HepG2 (cell line): Measurements from ENCODE around the gene MUC22. TPM values are rescaled to one million over a fixed set of nuclear protein-coding genes. Genes with fewer than 3 reads are reported as not detected.

Source experiments
- polyA plus RNA-seq, 8 experiments: library from polyadenylated mRNA; depleted of rRNA in 3 of 8; stranded (reverse) in 7 of 8; unstranded in 1 of 8; fragments of >200 nt; fragmentation: Illumina TruSeq in 4 of 8; extraction: Trizol in 4 of 8; gene quantifications; 2 replicates each; pipeline versions ENCODE4 v1.2.1 to v1.2.3, GENCODE V29; 2011 to 2016; ENCODE audit warnings: low read depth in 4 of 8, missing spikeins in 1 of 8, mixed read lengths in 1 of 8; ENCODE audit not compliant: insufficient read depth in 1 of 8
- small RNA-seq, 3 experiments: library from RNA; depleted of rRNA; stranded (forward); fragments of <200 nt; gene quantifications; one replicate each; pipeline ENCODE3, GENCODE V24; 2012; ENCODE audit warnings: low read depth in 2 of 3, low replicate concordance in 1 of 3; ENCODE audit not compliant: insufficient read length in 3 of 3, insufficient read depth in 2 of 3
- total RNA-seq, 5 experiments: library from RNA; depleted of rRNA; stranded (reverse); fragments of >200 nt; fragmentation: Illumina TruSeq; extraction: Trizol; gene quantifications; 2 replicates each; pipeline ENCODE4 v1.2.3, GENCODE V29; 2016; ENCODE audit warnings: low read depth in 1 of 5

The MUC22 gene
- total and polyA plus RNA-seq, 2 of the 13 experiments (the other 11 are each of a cell fraction or from before 2014, with no cell fraction given), result not detected

Small RNA genes within 50 kb of the gene (small RNA-seq; reads per million reads assigned to genes)
- 0 to 0.97 (median 0.33) reads per million in 3 experiments for gene RNU6-1133P

Other genes starting within 250 kb of the MUC22 start
- 7.0 and 16.7 TPM in 2 replicates for gene DDR1, start 126.0 kb upstream of the MUC22 start, total RNA-seq (2016; rRNA removed; fragmentation: Illumina TruSeq; extraction: Trizol)
- gene DDR1, start 126.0 kb upstream of the MUC22 start, polyA plus RNA-seq (2011; rRNA removed), result 20.2 and 25.0 TPM in 2 replicates
- 15.9 and 18.0 TPM in 2 replicates for gene GTF2H4, start 102.3 kb upstream of the MUC22 start, total RNA-seq (2016; rRNA removed; fragmentation: Illumina TruSeq; extraction: Trizol)
- 49.3 and 58.3 TPM in 2 replicates for gene GTF2H4, start 102.3 kb upstream of the MUC22 start, polyA plus RNA-seq (2011; rRNA removed)
- 45.9 and 71.8 TPM in 2 replicates for gene VARS2, start 96.2 kb upstream of the MUC22 start, total RNA-seq (2016; rRNA removed; fragmentation: Illumina TruSeq; extraction: Trizol)
- 61.8 and 68.8 TPM in 2 replicates for gene VARS2, start 96.2 kb upstream of the MUC22 start, polyA plus RNA-seq (2011; rRNA removed)
- not detected in 2 replicates for gene SFTA2, start 78.3 kb upstream of the MUC22 start, total RNA-seq (2016; rRNA removed; fragmentation: Illumina TruSeq; extraction: Trizol)
- not detected in 2 replicates for gene SFTA2, start 78.3 kb upstream of the MUC22 start, polyA plus RNA-seq (2011; rRNA removed)
- gene MUCL3, start 69.5 kb upstream of the MUC22 start, total RNA-seq (2016; rRNA removed; fragmentation: Illumina TruSeq; extraction: Trizol), result not detected in 2 replicates
- not detected in 2 replicates for gene MUCL3, start 69.5 kb upstream of the MUC22 start, polyA plus RNA-seq (2011; rRNA removed)
- not detected in 2 replicates for gene MUC21, start 26.8 kb upstream of the MUC22 start, total RNA-seq (2016; rRNA removed; fragmentation: Illumina TruSeq; extraction: Trizol)
- gene MUC21, start 26.8 kb upstream of the MUC22 start, polyA plus RNA-seq (2011; rRNA removed), result not detected in 2 replicates
- not detected in 2 replicates for gene C6orf15, start 102.1 kb downstream of the MUC22 start, total RNA-seq (2016; rRNA removed; fragmentation: Illumina TruSeq; extraction: Trizol)
- gene C6orf15, start 102.1 kb downstream of the MUC22 start, polyA plus RNA-seq (2011; rRNA removed), result not detected in 2 replicates
- 0.02 TPM in 1 of 2 replicates, not detected in the other for gene PSORS1C1, start 104.3 kb downstream of the MUC22 start, total RNA-seq (2016; rRNA removed; fragmentation: Illumina TruSeq; extraction: Trizol)
- gene PSORS1C1, start 104.3 kb downstream of the MUC22 start, polyA plus RNA-seq (2011; rRNA removed), result 0.01 and 0.24 TPM in 2 replicates
- not detected in 2 replicates for gene CDSN, start 110.0 kb downstream of the MUC22 start, total RNA-seq (2016; rRNA removed; fragmentation: Illumina TruSeq; extraction: Trizol)
- not detected in 2 replicates for gene CDSN, start 110.0 kb downstream of the MUC22 start, polyA plus RNA-seq (2011; rRNA removed)
- not detected in 2 replicates for gene PSORS1C2, start 128.6 kb downstream of the MUC22 start, total RNA-seq (2016; rRNA removed; fragmentation: Illumina TruSeq; extraction: Trizol)
- gene PSORS1C2, start 128.6 kb downstream of the MUC22 start, polyA plus RNA-seq (2011; rRNA removed), result not detected in 2 replicates
- gene CCHCR1, start 147.3 kb downstream of the MUC22 start, total RNA-seq (2016; rRNA removed; fragmentation: Illumina TruSeq; extraction: Trizol), result 20.2 and 28.2 TPM in 2 replicates
- 14.6 and 17.2 TPM in 2 replicates for gene CCHCR1, start 147.3 kb downstream of the MUC22 start, polyA plus RNA-seq (2011; rRNA removed)
- 20.5 and 22.2 TPM in 2 replicates for gene TCF19, start 148.1 kb downstream of the MUC22 start, total RNA-seq (2016; rRNA removed; fragmentation: Illumina TruSeq; extraction: Trizol)
- gene TCF19, start 148.1 kb downstream of the MUC22 start, polyA plus RNA-seq (2011; rRNA removed), result 4.2 and 4.9 TPM in 2 replicates
- gene POU5F1, start 160.2 kb downstream of the MUC22 start, total RNA-seq (2016; rRNA removed; fragmentation: Illumina TruSeq; extraction: Trizol), result 1.2 and 2.5 TPM in 2 replicates
- 6.8 and 7.2 TPM in 2 replicates for gene POU5F1, start 160.2 kb downstream of the MUC22 start, polyA plus RNA-seq (2011; rRNA removed)